Astrocyte (in vitro differentiated cells and primary cell): Measurements from ENCODE around the gene SLC45A1.

ENCODE experiments used
- EZH2 ChIP-seq: IDR thresholded peaks from 2 replicates; pipeline ENCODE4 v1.6.1; 2012; ENCODE audit warnings: mild to moderate bottlenecking, low read length, inconsistent platforms; ENCODE audit not compliant: insufficient read depth
- TF ChIP-seq, protein P1 (sequence below): IDR thresholded peaks from 2 replicates; pipeline ENCODE4 v1.5.1; 2011; ENCODE audit warnings: low read depth, mild to moderate bottlenecking, inconsistent platforms, low read length, moderate library complexity; ENCODE audit not compliant: insufficient read depth

DNA sequence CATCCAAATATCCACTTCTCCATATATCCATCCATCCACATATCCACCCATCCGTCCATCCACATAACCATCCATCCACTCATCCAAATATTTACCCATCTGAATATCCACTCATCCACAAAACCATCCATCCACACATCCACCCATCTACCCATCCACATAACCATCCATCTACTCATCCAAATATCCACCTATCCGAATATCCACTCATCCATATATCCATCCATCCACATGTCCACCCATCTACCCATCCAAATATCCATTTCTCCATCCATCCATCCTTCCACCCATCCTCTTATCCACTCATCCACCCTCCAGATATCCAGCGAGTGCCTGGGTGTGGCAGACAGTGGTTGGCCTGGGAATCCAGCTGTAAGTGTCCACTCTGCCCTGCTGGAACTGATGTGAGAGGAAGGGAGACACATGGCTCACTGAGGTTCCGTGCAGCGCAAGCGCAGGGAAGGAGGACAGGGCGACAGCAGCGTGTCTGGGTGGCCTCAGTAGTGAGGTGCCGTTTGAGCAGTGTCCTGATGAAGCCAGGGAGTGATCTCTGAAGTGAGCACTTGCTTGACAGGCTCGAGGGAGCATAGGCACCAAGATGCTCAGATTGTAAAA lies 27.1 kb downstream of the SLC45A1 start:
- no peak for TF ChIP-seq EZH2
- TF ChIP-seq, protein P1, sequence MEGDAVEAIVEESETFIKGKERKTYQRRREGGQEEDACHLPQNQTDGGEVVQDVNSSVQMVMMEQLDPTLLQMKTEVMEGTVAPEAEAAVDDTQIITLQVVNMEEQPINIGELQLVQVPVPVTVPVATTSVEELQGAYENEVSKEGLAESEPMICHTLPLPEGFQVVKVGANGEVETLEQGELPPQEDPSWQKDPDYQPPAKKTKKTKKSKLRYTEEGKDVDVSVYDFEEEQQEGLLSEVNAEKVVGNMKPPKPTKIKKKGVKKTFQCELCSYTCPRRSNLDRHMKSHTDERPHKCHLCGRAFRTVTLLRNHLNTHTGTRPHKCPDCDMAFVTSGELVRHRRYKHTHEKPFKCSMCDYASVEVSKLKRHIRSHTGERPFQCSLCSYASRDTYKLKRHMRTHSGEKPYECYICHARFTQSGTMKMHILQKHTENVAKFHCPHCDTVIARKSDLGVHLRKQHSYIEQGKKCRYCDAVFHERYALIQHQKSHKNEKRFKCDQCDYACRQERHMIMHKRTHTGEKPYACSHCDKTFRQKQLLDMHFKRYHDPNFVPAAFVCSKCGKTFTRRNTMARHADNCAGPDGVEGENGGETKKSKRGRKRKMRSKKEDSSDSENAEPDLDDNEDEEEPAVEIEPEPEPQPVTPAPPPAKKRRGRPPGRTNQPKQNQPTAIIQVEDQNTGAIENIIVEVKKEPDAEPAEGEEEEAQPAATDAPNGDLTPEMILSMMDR, result no peak
